ENCODE measurements around the gene ZSCAN12. TPM values are rescaled to one million over a fixed set of nuclear protein-coding genes. Genes with fewer than 3 reads are reported as not detected.

ZSCAN12 gene
- total RNA-seq, 1 experiment from 2014 or later: 0.81 TPM

- DNase-seq (ENCODE audit: low read depth, low spot score) (no peak), ATAC-seq (no peak)
- peak overlapping the region; percentile 70 for H3K9ac ChIP-seq (ENCODE audit: low read length)
- POLR2A ChIA-PET: interaction anchor here (1.3 to 2.9 kb wide), 8 partner anchors 19 to 543 kb away, joined by 3 to 14 read pairs (median 4); partner anchors contain the start of genes ZKSCAN8 and ZSCAN31
- CTCF ChIA-PET: interaction anchor here (0.7 to 2.7 kb wide), 9 partner anchors 17 to 465 kb away, joined by 3 to 20 read pairs (median 7); partner anchors contain the start of genes ZKSCAN4 and ZKSCAN8
- H3K4me2 ChIP-seq (ENCODE audit: low read length): peak overlapping the region; percentile 94
- RAD21 ChIA-PET (ENCODE audit: low non-redundant PET in 1 of 2, low total read pairs in 2 of 2, uncharacterized antibody in 2 of 2, unreplicated experiment in 2 of 2): interaction anchor here (1.3 to 1.7 kb wide), 3 partner anchors 103 to 213 kb away, joined by 3 to 4 read pairs (median 3); partner anchors contain the start of genes ZKSCAN8 (in 2 of the 2) and ZKSCAN4 (in 1 of the 2)
- no peaks in the 10 kb centered on the region for H4K20me1 ChIP-seq (ENCODE audit: insufficient read depth)
- H3K9me3 ChIP-seq (ENCODE audit: control insufficient read depth in 1 of 2, insufficient read depth in 1 of 2, low read depth in 1 of 2, low read length in 2 of 2): no peaks in the 10 kb centered on the region
- intact Hi-C loops (cut with micrococcal nuclease): loop anchor here (5.0 to 10.0 kb wide), 3 partner anchors 128 to 450 kb away; partner anchors contain the start of gene ZSCAN9
- H3K9me2 ChIP-seq (ENCODE audit: insufficient read depth): no peaks in the 10 kb centered on the region
- peaks cover 67% of the 10 kb centered on the region for H3K79me2 ChIP-seq (ENCODE audit: insufficient read depth, low read length)
- H3K36me3 ChIP-seq (ENCODE audit: control insufficient read depth in 1 of 2, insufficient read depth in 2 of 2, low read length in 2 of 2): 0 out of 4 replicates have a peak, but pooled peaks cover under 1 to 4% of the 10 kb centered on the region in 2 experiments
- H3K27me3 ChIP-seq (ENCODE audit: insufficient read depth, low read length): no peaks in the 10 kb centered on the region
- TF ChIP-seq ELF1 (IDR thresholded peaks at IDR 0.05; ENCODE audit: borderline replicate concordance, low read depth) (no peak), RAD21 (IDR thresholded peaks at IDR 0.05; ENCODE audit: low read depth) (no peak), ZBTB33 (IDR thresholded peaks at IDR 0.05; ENCODE audit: extremely low read depth, insufficient replicate concordance, low read length) (no peak), EZH2 (IDR thresholded peaks at IDR 0.05) (no peak), REST (IDR thresholded peaks at IDR 0.05; ENCODE audit: low read depth) (no peak)
- peak overlapping the region in 1 of 2 experiments; percentile 63; a peak in 2 of 4 replicates for H3K4me3 ChIP-seq (replicated peaks in 1 of 2; ENCODE audit: low read depth in 1 of 2, low read length in 2 of 2)
- H3K4me1 ChIP-seq (ENCODE audit: control insufficient read depth in 1 of 2, insufficient read depth in 2 of 2, low read length in 2 of 2): peaks cover 39 to 61% of the 10 kb centered on the region in 2 experiments
- H2AFZ ChIP-seq (ENCODE audit: low read depth, low read length, poor library complexity, severe bottlenecking): no peak overlapping the region
- peak overlapping the region; percentile 85 for H3K27ac ChIP-seq (ENCODE audit: low read depth, low read length)
- no TSS peak for BruUV-seq (replicated peaks)
Measured at GRCh38 chr6:28354688-28355554, 44.6 kb downstream of the ZSCAN12 start.
